HepG2 (cell line): ENCODE results near the gene SH2D2A. TPM values are rescaled to one million over a fixed set of nuclear protein-coding genes. Genes with fewer than 3 reads are reported as not detected.

ENCODE experiments used
- ATAC-seq: fragments of 200-7000 bp; cut with Tn5 transposase; 3 replicates; pipeline ENCODE4 v1.9.1; 2020; ENCODE audit warnings: mild to moderate bottlenecking, moderate library complexity
- BruUV-seq: library from RNA; stranded (reverse); fragments of 400-500 nt; replicated peaks from 2 replicates; lab custom pipeline; 2021; lab: Mats Ljungman, UMichigan
- CTCF ChIA-PET: fragments of 300-600 bp; formaldehyde crosslinking; extraction: SDS; loops from one replicate; lab custom pipeline; 2021; ENCODE audit warnings: low total read pairs, inconsistent platforms, low intra/inter-chr PET ratio; lab: Yijun Ruan, JAX
- POLR2A ChIA-PET: fragments of 350-600 bp; sonication (Branson Sonifier 250); formaldehyde crosslinking; loops from one replicate; lab custom pipeline; 2020; ENCODE audit warnings: antibody characterized with exemption, inconsistent platforms; lab: Yijun Ruan, JAX
- DNase-seq: peaks from one replicate; pipeline ENCODE4 v3.0.0-alpha.2; 2015; ENCODE audit warnings: low spot score
- FAIRE-seq: peaks from 3 replicates; lab custom pipeline; 2011; peaks lifted over from hg19 to GRCh38; lab: Jason Lieb, UNC
- H2AFZ ChIP-seq: one replicate; pipeline ENCODE4 v1.6.1; 2011; ENCODE audit warnings: low read length, inconsistent platforms
- H3K27ac ChIP-seq: fragments of 300-600 bp; 3 replicates; pipeline ENCODE4 v1.8.0; 2011; ENCODE audit warnings: mixed run types, mild to moderate bottlenecking, mixed read lengths, low read length, inconsistent platforms; ENCODE audit not compliant: insufficient read depth; ENCODE audit errors: extremely low read length
- H3K27me3 ChIP-seq, 2 experiments: fragments of 200-600 bp in 1 of 2; 2 replicates in 1 of 2; 3 replicates in 1 of 2; pipeline versions ENCODE4 v1.6.0 to v1.8.0; 2011; ENCODE audit warnings: low read length in 2 of 2, mild to moderate bottlenecking in 2 of 2, moderate library complexity in 2 of 2, inconsistent platforms in 1 of 2; ENCODE audit not compliant: insufficient read depth in 2 of 2, control insufficient read depth in 1 of 2
- H3K36me3 ChIP-seq, 2 experiments: fragments of 200-600 bp in 1 of 2; replicated peaks in 1 of 2; 2 replicates in 1 of 2; 3 replicates in 1 of 2; pipeline versions ENCODE4 v1.5.1 to v1.8.0; 2011; ENCODE audit warnings: low read length in 2 of 2, inconsistent platforms in 1 of 2; ENCODE audit not compliant: insufficient read depth in 2 of 2, control insufficient read depth in 1 of 2
- H3K4me1 ChIP-seq: 2 replicates; pipeline ENCODE4 v1.5.1; 2012; ENCODE audit warnings: low read length, inconsistent platforms; ENCODE audit not compliant: insufficient read depth
- H3K4me2 ChIP-seq: 2 replicates; pipeline ENCODE4 v1.6.0; 2011; ENCODE audit warnings: low read depth, low read length, inconsistent platforms
- H3K4me3 ChIP-seq, 3 experiments: fragments of 200-600 bp in 1 of 3; sonication (generic), shearing (Covaris generic) in 1 of 3; replicated peaks in 1 of 3; 2 replicates each; pipeline ENCODE4 v1.5.1; 2011 to 2016; ENCODE audit warnings: low read length in 3 of 3, inconsistent platforms in 2 of 3, low read depth in 2 of 3, mild to moderate bottlenecking in 2 of 3, control low read depth in 1 of 3, mixed read lengths in 1 of 3; ENCODE audit not compliant: insufficient read depth in 1 of 3
- H3K79me2 ChIP-seq: one replicate; pipeline ENCODE4 v1.6.1; 2011; ENCODE audit warnings: low read length, inconsistent platforms; ENCODE audit not compliant: insufficient read depth
- H3K9ac ChIP-seq: 2 replicates; pipeline ENCODE4 v1.6.0; 2011; ENCODE audit warnings: mild to moderate bottlenecking, low read depth, low read length, inconsistent platforms; ENCODE audit not compliant: insufficient read depth
- H3K9me3 ChIP-seq: 2 replicates; pipeline ENCODE4 v1.5.1; 2012; ENCODE audit warnings: mild to moderate bottlenecking, low read length
- H4K20me1 ChIP-seq: 2 replicates; pipeline ENCODE4 v1.6.0; 2011; ENCODE audit warnings: inconsistent platforms, mild to moderate bottlenecking, low read length, moderate library complexity; ENCODE audit not compliant: insufficient read depth
- CCAR2 ChIP-seq: fragments of 200-400 bp; formaldehyde crosslinking; optimal IDR thresholded peaks from 2 replicates; pipeline ENCODE3; 2018; ENCODE audit warnings: low read depth, mild to moderate bottlenecking, low read length, moderate library complexity
- ELF1 ChIP-seq: sonication (generic); formaldehyde crosslinking; IDR thresholded peaks from 2 replicates; pipeline ENCODE4 v1.4.0; 2020; ENCODE audit warnings: missing genetic modification reagents
- HMGA1 ChIP-seq: sonication (generic); formaldehyde crosslinking; conservative IDR thresholded peaks from 2 replicates; pipeline ENCODE4 v1.4.0; 2020; ENCODE audit warnings: missing genetic modification reagents
- NCOA2 ChIP-seq: sonication (generic); formaldehyde crosslinking; IDR thresholded peaks from 2 replicates; pipeline ENCODE4 v1.8.0; 2022; ENCODE audit warnings: inconsistent platforms
- NFATC3 ChIP-seq: sonication (generic); formaldehyde crosslinking; IDR thresholded peaks from 2 replicates; pipeline ENCODE4 v1.5.1; 2020; ENCODE audit warnings: mild to moderate bottlenecking, missing genetic modification reagents
- SNAI1 ChIP-seq: sonication (generic); formaldehyde crosslinking; IDR thresholded peaks from 2 replicates; pipeline ENCODE4 v1.5.0; 2020; ENCODE audit warnings: mild to moderate bottlenecking, missing genetic modification reagents, borderline replicate concordance
- SP2 ChIP-seq: sonication (generic); formaldehyde crosslinking; IDR thresholded peaks from 2 replicates; pipeline ENCODE4 v1.5.1; 2020; ENCODE audit warnings: mild to moderate bottlenecking, missing genetic modification reagents
- ZFX ChIP-seq: sonication (generic); formaldehyde crosslinking; IDR thresholded peaks from 2 replicates; pipeline ENCODE4 v1.4.0; 2020; ENCODE audit warnings: mild to moderate bottlenecking, low read depth, missing genetic modification reagents, moderate library complexity
- ZMAT3 ChIP-seq: sonication (generic); formaldehyde crosslinking; conservative IDR thresholded peaks from 2 replicates; pipeline ENCODE4 v1.7.0; 2021; ENCODE audit warnings: missing genetic modification reagents
- ZMYM3 ChIP-seq: sonication (generic); formaldehyde crosslinking; IDR thresholded peaks from 2 replicates; pipeline ENCODE4 v1.5.1; 2020; ENCODE audit warnings: mild to moderate bottlenecking, missing genetic modification reagents
- ZNF136 ChIP-seq: sonication (generic); formaldehyde crosslinking; IDR thresholded peaks from 2 replicates; pipeline ENCODE4 v1.8.1; 2022; ENCODE audit warnings: low read depth, mild to moderate bottlenecking, moderate library complexity, missing genetic modification reagents
- ZNF329 ChIP-seq: sonication (generic); formaldehyde crosslinking; IDR thresholded peaks from 2 replicates; pipeline ENCODE4 v1.9.0; 2021; ENCODE audit warnings: low read depth, mild to moderate bottlenecking, missing genetic modification reagents
- ZNF724P ChIP-seq: sonication (generic); formaldehyde crosslinking; IDR thresholded peaks from 2 replicates; pipeline ENCODE4 v1.8.0; 2022; ENCODE audit warnings: missing genetic modification reagents, borderline replicate concordance
- WGBS: methylation state at CpG from one replicate; pipeline ENCODE4 v1.1.6; 2017; ENCODE audit warnings: low lambda C conversion rate; 5-methylcytosine and 5-hydroxymethylcytosine counted together
- in situ Hi-C: cut with HindIII; loops from 2 replicates; pipeline ENCODE4 v1.10.0; 2017; ENCODE audit warnings: low pct_unique_long_range_greater_than_20kb; ENCODE audit not compliant: extremely low pct_ligation_motif_present
- intact Hi-C: fragments of 100-400 bp; cut with micrococcal nuclease; formaldehyde crosslinking; loops from one replicate; pipeline ENCODE4 v1.10.0; 2022; ENCODE audit not compliant: unreplicated experiment
- polyA plus RNA-seq, 8 experiments: library from polyadenylated mRNA; depleted of rRNA in 3 of 8; stranded (reverse) in 7 of 8; unstranded in 1 of 8; fragments of >200 nt; fragmentation: Illumina TruSeq in 4 of 8; extraction: Trizol in 4 of 8; gene quantifications; 2 replicates each; pipeline versions ENCODE4 v1.2.1 to v1.2.3, GENCODE V29; 2011 to 2016; ENCODE audit warnings: low read depth in 4 of 8, missing spikeins in 1 of 8, mixed read lengths in 1 of 8; ENCODE audit not compliant: insufficient read depth in 1 of 8
- total RNA-seq, 5 experiments: library from RNA; depleted of rRNA; stranded (reverse); fragments of >200 nt; fragmentation: Illumina TruSeq; extraction: Trizol; gene quantifications; 2 replicates each; pipeline ENCODE4 v1.2.3, GENCODE V29; 2016; ENCODE audit warnings: low read depth in 1 of 5
- TF ChIP-seq, protein P1 (sequence below): fragments of 450-650 bp; IDR thresholded peaks from 2 replicates; pipeline ENCODE4 v1.6.1; 2016
- TF ChIP-seq, protein P2 (sequence below): sonication (generic); formaldehyde crosslinking; IDR thresholded peaks from 2 replicates; pipeline ENCODE4 v1.4.0; 2020; ENCODE audit warnings: missing genetic modification reagents
- TF ChIP-seq, protein P3 (sequence below): sonication (generic); formaldehyde crosslinking; IDR thresholded peaks from 2 replicates; pipeline ENCODE4 v1.8.0; 2022; ENCODE audit warnings: mild to moderate bottlenecking, missing genetic modification reagents, moderate library complexity

Gene SH2D2A
- total and polyA plus RNA-seq, 2 of the 13 experiments (the other 11 are each of a cell fraction or from before 2014, with no cell fraction given) = 0.57 to 0.73 TPM

GRCh38 chr1:156805766-156806511, 10.7 kb downstream of the SH2D2A start:
- no peak overlapping the region for H3K27ac ChIP-seq
- no peaks in the 10 kb centered on the region for H3K79me2 ChIP-seq
- CTCF ChIA-PET = no interaction called here
- H3K4me2 ChIP-seq = no peak overlapping the region
- ATAC-seq (no peak), FAIRE-seq (no peak), DNase-seq (no peak)
- POLR2A ChIA-PET = interaction anchor here (1.2 kb wide), 1 partner anchor 8 kb away, joined by 3 read pairs; no protein-coding TSS in a partner anchor
- H3K27me3 ChIP-seq = no peaks in the 10 kb centered on the region
- no peak overlapping the region for H3K9ac ChIP-seq
- H3K4me3 ChIP-seq = no peak overlapping the region
- no peak overlapping the region for H2AFZ ChIP-seq
- 75% methylated on average over 3 of the region's 3 CpGs for WGBS
- in situ Hi-C loops (no loop called here), intact Hi-C loops (no loop called here)
- H4K20me1 ChIP-seq = no peaks in the 10 kb centered on the region
- TF ChIP-seq ZNF329 (CRISPR knock-in tag) (no peak), ZFX (CRISPR knock-in tag) (no peak), CCAR2 (no peak), ELF1 (CRISPR knock-in tag) (no peak), NFATC3 (CRISPR knock-in tag) (no peak), ZNF724P (CRISPR knock-in tag) (no peak), SNAI1 (no peak), ZNF136 (CRISPR knock-in tag) (no peak), HMGA1 (CRISPR knock-in tag) (no peak), SP2 (CRISPR knock-in tag) (no peak), ZMAT3 (no peak), NCOA2 (no peak), ZMYM3 (CRISPR knock-in tag) (no peak)
- TF ChIP-seq, protein P1, sequence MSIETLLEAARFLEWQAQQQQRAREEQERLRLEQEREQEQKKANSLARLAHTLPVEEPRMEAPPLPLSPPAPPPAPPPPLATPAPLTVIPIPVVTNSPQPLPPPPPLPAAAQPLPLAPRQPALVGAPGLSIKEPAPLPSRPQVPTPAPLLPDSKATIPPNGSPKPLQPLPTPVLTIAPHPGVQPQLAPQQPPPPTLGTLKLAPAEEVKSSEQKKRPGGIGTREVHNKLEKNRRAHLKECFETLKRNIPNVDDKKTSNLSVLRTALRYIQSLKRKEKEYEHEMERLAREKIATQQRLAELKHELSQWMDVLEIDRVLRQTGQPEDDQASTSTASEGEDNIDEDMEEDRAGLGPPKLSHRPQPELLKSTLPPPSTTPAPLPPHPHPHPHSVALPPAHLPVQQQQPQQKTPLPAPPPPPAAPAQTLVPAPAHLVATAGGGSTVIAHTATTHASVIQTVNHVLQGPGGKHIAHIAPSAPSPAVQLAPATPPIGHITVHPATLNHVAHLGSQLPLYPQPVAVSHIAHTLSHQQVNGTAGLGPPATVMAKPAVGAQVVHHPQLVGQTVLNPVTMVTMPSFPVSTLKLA = no peak
- TF ChIP-seq, protein P2, sequence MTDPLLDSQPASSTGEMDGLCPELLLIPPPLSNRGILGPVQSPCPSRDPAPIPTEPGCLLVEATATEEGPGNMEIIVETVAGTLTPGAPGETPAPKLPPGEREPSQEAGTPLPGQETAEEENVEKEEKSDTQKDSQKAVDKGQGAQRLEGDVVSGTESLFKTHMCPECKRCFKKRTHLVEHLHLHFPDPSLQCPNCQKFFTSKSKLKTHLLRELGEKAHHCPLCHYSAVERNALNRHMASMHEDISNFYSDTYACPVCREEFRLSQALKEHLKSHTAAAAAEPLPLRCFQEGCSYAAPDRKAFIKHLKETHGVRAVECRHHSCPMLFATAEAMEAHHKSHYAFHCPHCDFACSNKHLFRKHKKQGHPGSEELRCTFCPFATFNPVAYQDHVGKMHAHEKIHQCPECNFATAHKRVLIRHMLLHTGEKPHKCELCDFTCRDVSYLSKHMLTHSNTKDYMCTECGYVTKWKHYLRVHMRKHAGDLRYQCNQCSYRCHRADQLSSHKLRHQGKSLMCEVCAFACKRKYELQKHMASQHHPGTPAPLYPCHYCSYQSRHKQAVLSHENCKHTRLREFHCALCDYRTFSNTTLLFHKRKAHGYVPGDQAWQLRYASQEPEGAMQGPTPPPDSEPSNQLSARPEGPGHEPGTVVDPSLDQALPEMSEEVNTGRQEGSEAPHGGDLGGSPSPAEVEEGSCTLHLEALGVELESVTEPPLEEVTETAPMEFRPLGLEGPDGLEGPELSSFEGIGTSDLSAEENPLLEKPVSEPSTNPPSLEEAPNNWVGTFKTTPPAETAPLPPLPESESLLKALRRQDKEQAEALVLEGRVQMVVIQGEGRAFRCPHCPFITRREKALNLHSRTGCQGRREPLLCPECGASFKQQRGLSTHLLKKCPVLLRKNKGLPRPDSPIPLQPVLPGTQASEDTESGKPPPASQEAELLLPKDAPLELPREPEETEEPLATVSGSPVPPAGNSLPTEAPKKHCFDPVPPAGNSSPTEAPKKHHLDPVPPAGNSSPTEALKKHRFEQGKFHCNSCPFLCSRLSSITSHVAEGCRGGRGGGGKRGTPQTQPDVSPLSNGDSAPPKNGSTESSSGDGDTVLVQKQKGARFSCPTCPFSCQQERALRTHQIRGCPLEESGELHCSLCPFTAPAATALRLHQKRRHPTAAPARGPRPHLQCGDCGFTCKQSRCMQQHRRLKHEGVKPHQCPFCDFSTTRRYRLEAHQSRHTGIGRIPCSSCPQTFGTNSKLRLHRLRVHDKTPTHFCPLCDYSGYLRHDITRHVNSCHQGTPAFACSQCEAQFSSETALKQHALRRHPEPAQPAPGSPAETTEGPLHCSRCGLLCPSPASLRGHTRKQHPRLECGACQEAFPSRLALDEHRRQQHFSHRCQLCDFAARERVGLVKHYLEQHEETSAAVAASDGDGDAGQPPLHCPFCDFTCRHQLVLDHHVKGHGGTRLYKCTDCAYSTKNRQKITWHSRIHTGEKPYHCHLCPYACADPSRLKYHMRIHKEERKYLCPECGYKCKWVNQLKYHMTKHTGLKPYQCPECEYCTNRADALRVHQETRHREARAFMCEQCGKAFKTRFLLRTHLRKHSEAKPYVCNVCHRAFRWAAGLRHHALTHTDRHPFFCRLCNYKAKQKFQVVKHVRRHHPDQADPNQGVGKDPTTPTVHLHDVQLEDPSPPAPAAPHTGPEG (CRISPR knock-in tag) = no peak
- TF ChIP-seq, protein P3, sequence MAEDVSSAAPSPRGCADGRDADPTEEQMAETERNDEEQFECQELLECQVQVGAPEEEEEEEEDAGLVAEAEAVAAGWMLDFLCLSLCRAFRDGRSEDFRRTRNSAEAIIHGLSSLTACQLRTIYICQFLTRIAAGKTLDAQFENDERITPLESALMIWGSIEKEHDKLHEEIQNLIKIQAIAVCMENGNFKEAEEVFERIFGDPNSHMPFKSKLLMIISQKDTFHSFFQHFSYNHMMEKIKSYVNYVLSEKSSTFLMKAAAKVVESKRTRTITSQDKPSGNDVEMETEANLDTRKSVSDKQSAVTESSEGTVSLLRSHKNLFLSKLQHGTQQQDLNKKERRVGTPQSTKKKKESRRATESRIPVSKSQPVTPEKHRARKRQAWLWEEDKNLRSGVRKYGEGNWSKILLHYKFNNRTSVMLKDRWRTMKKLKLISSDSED (CRISPR knock-in tag) = no peak
- H3K36me3 ChIP-seq = peaks cover 2 to 4% of the 10 kb centered on the region in 2 experiments; a peak in 4 of 5 replicates
- BruUV-seq = no TSS peak
- no peaks in the 10 kb centered on the region for H3K9me3 ChIP-seq
- H3K4me1 ChIP-seq = no peaks in the 10 kb centered on the region
